ENCODE data around the gene WDR53.
"Not testable (repeated sequence)": the region's sequence is repeated elsewhere in the genome, so short reads cannot be mapped to it uniquely, and the experiment has no call there.

The WDR53 gene

DNA sequence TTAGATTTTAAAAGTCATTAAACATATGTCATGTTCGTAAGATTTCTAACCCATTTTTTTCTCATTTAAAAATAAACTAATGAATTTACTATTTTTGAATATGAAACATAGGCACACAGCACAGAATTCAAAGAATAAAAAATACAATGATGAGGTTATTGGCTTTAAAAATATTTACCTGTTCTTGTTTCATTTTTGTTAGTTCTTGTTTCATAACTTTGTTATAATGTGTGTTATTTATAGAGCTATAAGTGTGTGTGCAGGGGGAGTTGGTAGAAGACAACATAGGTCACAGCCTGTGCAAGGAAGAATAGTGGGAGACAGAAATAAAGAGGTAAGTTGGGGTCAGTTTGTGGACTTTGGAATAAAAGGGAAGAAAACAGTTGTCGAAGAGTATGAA is 40.3 kb upstream of the WDR53 start:
- TF ChIP-seq, protein P1, sequence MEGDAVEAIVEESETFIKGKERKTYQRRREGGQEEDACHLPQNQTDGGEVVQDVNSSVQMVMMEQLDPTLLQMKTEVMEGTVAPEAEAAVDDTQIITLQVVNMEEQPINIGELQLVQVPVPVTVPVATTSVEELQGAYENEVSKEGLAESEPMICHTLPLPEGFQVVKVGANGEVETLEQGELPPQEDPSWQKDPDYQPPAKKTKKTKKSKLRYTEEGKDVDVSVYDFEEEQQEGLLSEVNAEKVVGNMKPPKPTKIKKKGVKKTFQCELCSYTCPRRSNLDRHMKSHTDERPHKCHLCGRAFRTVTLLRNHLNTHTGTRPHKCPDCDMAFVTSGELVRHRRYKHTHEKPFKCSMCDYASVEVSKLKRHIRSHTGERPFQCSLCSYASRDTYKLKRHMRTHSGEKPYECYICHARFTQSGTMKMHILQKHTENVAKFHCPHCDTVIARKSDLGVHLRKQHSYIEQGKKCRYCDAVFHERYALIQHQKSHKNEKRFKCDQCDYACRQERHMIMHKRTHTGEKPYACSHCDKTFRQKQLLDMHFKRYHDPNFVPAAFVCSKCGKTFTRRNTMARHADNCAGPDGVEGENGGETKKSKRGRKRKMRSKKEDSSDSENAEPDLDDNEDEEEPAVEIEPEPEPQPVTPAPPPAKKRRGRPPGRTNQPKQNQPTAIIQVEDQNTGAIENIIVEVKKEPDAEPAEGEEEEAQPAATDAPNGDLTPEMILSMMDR (IDR thresholded peaks at IDR 0.05; ENCODE audit: low read depth, low read length), result no peak
- no peak overlapping the region for H3K4me3 ChIP-seq (ENCODE audit: low read depth, low read length)
- H3K9me3 ChIP-seq (ENCODE audit: severe bottlenecking), result no peaks in the 10 kb centered on the region
- no peaks in the 10 kb centered on the region for H3K36me3 ChIP-seq
- H3K27ac ChIP-seq, result no peak overlapping the region
- no peaks in the 10 kb centered on the region for H3K27me3 ChIP-seq (ENCODE audit: insufficient read depth, low read depth, severe bottlenecking)
- DNase-seq, result no peak

DNA sequence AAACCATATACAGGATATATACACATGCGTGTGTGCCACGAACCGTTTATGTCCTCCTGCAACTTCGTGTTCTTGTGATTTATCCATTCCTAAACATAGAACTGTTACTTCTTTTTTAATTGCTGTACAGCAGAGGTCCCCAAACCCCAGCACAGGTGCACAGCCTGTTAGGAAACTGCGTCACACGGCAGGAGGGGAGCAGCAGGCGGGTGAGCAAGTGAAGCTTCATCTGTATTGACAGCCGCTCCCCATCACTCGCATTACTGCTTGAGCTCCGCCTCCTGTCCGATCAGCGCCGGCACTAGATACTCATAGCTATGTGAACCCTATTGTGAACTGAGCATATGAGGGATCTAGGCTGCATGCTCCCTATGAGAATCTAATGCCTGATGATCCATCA is 36.2 kb upstream of the WDR53 start:
- Histone ChIP-seq H3K9me3 (ENCODE audit: severe bottlenecking) (no peaks in the 10 kb centered on the region), H3K4me3 (ENCODE audit: low read depth, low read length) (no peak overlapping the region), H3K27ac (no peak overlapping the region), H3K27me3 (ENCODE audit: insufficient read depth, low read depth, severe bottlenecking) (no peaks in the 10 kb centered on the region), H3K36me3 (no peaks in the 10 kb centered on the region)
- TF ChIP-seq, protein P1 (IDR thresholded peaks at IDR 0.05; ENCODE audit: low read depth, low read length), result no peak
- no peak for DNase-seq

DNA sequence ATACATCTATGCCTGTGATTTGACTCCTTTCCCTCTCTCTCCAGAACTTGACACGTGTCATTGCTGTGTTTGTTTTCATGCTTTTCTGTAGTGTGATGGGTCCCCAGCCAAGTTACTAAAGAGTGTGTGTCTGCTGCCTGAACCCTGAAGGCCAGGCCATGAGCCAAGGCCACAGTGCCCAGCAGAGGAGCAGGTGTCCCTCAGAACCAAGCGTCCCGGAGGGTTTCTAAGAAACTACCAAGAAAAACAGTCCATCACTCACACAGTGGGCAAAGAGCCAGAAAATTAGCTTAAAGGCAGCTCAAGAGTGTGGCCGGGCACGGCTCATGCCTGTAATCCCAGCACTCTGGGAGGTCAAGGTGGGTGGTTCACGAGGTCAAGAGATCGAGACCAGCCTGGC is 35.3 kb upstream of the WDR53 start:
- no peak for DNase-seq
- H3K36me3 ChIP-seq, result no peaks in the 10 kb centered on the region
- no peak overlapping the region for H3K27ac ChIP-seq
- H3K4me3 ChIP-seq (ENCODE audit: low read depth, low read length), result no peak overlapping the region
- TF ChIP-seq, protein P1 (IDR thresholded peaks at IDR 0.05; ENCODE audit: low read depth, low read length), result no peak
- H3K27me3 ChIP-seq (ENCODE audit: insufficient read depth, low read depth, severe bottlenecking), result no peaks in the 10 kb centered on the region
- no peaks in the 10 kb centered on the region for H3K9me3 ChIP-seq (ENCODE audit: severe bottlenecking)

DNA sequence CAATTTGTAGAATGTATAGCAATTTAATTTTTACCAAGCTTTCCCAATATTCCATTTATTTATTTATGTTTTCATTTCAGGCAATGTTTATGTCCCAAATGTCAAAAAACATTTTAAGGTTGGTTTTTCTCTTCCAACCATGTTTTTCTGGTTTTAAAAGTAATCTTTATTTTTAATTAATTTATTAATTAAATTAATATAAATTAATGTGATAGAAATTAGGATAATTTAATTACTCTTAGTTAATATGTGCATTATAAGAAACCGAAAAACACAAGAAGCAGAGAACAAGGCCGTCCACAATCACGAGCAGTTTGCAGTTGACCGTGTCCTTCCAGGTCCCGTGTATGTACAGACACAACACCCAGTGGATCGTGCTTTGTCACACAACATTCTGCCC is 34.3 kb upstream of the WDR53 start:
- H3K9me3 ChIP-seq (ENCODE audit: severe bottlenecking), result no peaks in the 10 kb centered on the region
- TF ChIP-seq, protein P1 (IDR thresholded peaks at IDR 0.05; ENCODE audit: low read depth, low read length), result no peak

DNA sequence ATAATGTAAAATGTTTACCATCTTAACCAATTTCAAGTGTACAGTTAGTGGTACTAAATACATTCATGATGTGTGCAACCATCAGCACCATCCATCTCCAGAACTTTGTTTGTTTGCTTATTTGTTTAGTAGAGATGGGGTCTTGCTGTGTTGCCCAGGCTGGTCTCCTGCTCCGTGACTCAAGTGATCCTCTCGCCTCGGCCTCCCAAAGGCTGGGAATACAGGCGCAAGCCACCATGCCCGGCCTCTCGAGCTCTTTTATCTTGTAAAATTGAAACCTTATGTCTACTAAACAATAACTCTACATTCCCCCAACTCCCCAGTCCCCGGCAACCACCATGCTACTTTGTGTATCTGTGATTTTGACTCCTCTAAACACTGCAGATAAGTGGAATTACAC is 32.0 kb upstream of the WDR53 start:
- TF ChIP-seq, protein P1 (IDR thresholded peaks at IDR 0.05; ENCODE audit: low read depth, low read length), result no peak
- Histone ChIP-seq H3K36me3 (no peaks in the 10 kb centered on the region), H3K27ac (no peak overlapping the region), H3K4me3 (ENCODE audit: low read depth, low read length) (no peak overlapping the region), H3K9me3 (ENCODE audit: severe bottlenecking) (no peaks in the 10 kb centered on the region), H3K27me3 (ENCODE audit: insufficient read depth, low read depth, severe bottlenecking) (no peaks in the 10 kb centered on the region)
- no peak for DNase-seq

More for the DNA sequence above, 34.3 kb upstream of the WDR53 start:
- Histone ChIP-seq H3K36me3 (no peaks in the 10 kb centered on the region), H3K4me3 (ENCODE audit: low read depth, low read length) (no peak overlapping the region), H3K27me3 (ENCODE audit: insufficient read depth, low read depth, severe bottlenecking) (no peaks in the 10 kb centered on the region), H3K27ac (no peak overlapping the region)
- no peak for DNase-seq

DNA sequence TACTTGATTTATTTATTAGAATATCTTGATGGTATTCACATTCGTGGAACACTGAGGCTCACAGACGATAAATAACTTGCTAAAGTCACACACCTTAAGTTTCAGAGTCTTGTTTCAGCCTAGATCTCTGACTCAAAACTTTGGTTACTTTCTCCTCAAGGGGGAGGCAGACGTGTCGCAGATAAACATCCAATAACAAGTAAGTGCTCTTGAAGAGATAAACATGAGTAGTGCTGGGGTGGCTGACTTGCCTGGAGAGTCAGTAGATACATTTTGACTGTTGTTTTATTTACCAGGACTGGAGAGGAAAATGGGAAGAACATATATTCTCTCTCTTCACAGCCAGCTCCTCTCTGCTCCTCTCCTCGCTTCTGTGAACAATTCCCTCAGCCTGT is 31.4 kb upstream of the WDR53 start:
- Histone ChIP-seq H3K4me3 (ENCODE audit: low read depth, low read length) (no peak overlapping the region), H3K27me3 (ENCODE audit: insufficient read depth, low read depth, severe bottlenecking) (no peaks in the 10 kb centered on the region), H3K27ac (no peak overlapping the region), H3K9me3 (ENCODE audit: severe bottlenecking) (no peaks in the 10 kb centered on the region), H3K36me3 (no peaks in the 10 kb centered on the region)
- TF ChIP-seq, protein P1 (IDR thresholded peaks at IDR 0.05; ENCODE audit: low read depth, low read length), result no peak
- DNase-seq, result no peak

DNA sequence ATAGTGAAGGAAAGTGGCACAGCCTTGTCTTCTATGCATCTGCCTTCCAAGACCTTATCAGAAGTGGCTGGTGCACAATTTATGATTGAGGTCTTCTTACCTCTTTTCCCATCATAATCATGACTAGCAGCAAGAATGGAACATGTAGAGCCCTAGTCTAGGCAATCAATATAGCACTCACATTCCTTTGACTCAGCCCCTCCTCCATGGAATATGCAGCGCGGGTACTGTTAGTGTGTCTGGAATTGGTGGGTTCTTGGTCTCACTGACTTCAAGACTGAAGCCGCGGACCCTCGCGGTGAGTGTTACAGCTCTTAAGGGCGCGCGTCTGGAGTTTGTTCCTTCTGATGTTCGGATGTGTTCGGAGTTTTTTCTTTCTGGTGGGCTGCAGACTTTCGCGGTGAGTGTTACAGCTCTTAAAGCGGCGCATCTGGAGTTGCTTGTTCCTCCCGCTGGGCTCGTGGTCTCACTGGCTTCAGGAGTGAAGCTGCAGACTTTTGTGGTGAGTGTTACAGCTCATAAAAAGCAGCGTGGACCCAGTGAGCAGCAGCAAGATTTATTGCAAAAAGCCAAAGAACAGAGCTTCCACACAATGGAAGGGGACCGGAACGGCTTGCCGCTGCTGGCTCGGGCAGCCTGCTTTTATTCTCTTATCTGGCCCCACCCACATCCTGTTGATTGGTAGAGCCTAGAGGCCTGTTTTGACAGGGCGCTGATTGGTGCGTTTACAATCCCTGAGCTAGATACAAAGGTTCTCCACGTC is 29.8 kb upstream of the WDR53 start:
- not testable (repeated sequence) for H3K9me3 ChIP-seq (ENCODE audit: severe bottlenecking); DNase-seq; H3K36me3 ChIP-seq

More for the DNA sequence above, 29.8 kb upstream of the WDR53 start:
- not testable (repeated sequence) for H3K27ac ChIP-seq; H3K27me3 ChIP-seq (ENCODE audit: insufficient read depth, low read depth, severe bottlenecking); H3K4me3 ChIP-seq (ENCODE audit: low read depth, low read length)
